Right lobe of liver (tissue), 4 donors: Measurements from ENCODE around the gene SLC7A14.

Experiments
- POLR2A ChIP-seq: fragments of 450-650 bp; IDR thresholded peaks from one replicate; pipeline ENCODE4 v1.6.1; 2017; ENCODE audit warnings: antibody characterized with exemption, mild to moderate bottlenecking
- TF ChIP-seq, protein P1 (sequence below), 4 donors: fragments of 200-600 bp in 3 of 4; fragments of 450-650 bp in 1 of 4; IDR thresholded peaks; one replicate each; pipeline versions ENCODE4 v1.5.1 to v1.8.0; 2016 to 2022; ENCODE audit warnings: antibody characterized with exemption in 4 of 4, mild to moderate bottlenecking in 2 of 4
- donor health status: DM: no; HTN: no; CAD: no.
- donor health status: DM: no; HTN: no; CAD: no.
- donor health status: DM: no; HTN: yes; CAD: no.

DNA sequence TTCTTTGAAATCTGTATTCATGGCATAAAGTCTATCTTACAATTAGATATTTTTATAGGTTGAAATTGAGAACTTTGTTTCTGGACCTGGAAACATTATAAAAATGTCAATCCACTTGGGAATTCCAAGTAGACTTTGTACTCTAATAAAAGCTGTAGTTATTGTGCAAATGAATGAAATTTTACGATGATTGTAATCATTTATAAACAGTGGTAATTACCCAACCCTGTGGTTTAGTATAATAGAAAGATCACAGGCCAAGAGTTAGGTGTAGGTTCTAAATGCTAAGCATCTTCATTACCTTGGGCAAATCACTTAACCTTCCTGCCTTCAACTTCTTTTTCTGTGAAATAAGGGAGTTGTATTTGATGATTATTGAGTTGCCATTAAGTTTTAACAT is 13.2 kb upstream of the SLC7A14 start:
- TF ChIP-seq, protein P1, sequence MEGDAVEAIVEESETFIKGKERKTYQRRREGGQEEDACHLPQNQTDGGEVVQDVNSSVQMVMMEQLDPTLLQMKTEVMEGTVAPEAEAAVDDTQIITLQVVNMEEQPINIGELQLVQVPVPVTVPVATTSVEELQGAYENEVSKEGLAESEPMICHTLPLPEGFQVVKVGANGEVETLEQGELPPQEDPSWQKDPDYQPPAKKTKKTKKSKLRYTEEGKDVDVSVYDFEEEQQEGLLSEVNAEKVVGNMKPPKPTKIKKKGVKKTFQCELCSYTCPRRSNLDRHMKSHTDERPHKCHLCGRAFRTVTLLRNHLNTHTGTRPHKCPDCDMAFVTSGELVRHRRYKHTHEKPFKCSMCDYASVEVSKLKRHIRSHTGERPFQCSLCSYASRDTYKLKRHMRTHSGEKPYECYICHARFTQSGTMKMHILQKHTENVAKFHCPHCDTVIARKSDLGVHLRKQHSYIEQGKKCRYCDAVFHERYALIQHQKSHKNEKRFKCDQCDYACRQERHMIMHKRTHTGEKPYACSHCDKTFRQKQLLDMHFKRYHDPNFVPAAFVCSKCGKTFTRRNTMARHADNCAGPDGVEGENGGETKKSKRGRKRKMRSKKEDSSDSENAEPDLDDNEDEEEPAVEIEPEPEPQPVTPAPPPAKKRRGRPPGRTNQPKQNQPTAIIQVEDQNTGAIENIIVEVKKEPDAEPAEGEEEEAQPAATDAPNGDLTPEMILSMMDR (IDR thresholded peaks at IDR 0.05), result no peak
- no peak for TF ChIP-seq POLR2A
